Coronary artery (tissue), 2 donors: ENCODE data around the gene DMBX1.
A peak's percentile ranks its signal among the peaks of the same experiment; 100 is the strongest.

Experiments
- DNase-seq: peaks from one replicate; pipeline ENCODE4 v3.0.0-alpha.2; 2017; ENCODE audit warnings: low spot score
- H3K27ac ChIP-seq, 2 donors: fragments of 200-600 bp; sonication (generic); one replicate each; pipeline ENCODE4 v1.5.1; 2016 to 2019
- H3K4me3 ChIP-seq: fragments of 200-600 bp; sonication (generic); 2 replicates; pipeline ENCODE4 v1.5.1; 2016; ENCODE audit warnings: mild to moderate bottlenecking, moderate library complexity
- TF ChIP-seq, protein P1 (sequence below): fragments of 200-600 bp; sonication (generic); IDR thresholded peaks from one replicate; pipeline ENCODE4 v1.5.1; 2019; ENCODE audit warnings: antibody characterized with exemption

DMBX1 gene

DNA sequence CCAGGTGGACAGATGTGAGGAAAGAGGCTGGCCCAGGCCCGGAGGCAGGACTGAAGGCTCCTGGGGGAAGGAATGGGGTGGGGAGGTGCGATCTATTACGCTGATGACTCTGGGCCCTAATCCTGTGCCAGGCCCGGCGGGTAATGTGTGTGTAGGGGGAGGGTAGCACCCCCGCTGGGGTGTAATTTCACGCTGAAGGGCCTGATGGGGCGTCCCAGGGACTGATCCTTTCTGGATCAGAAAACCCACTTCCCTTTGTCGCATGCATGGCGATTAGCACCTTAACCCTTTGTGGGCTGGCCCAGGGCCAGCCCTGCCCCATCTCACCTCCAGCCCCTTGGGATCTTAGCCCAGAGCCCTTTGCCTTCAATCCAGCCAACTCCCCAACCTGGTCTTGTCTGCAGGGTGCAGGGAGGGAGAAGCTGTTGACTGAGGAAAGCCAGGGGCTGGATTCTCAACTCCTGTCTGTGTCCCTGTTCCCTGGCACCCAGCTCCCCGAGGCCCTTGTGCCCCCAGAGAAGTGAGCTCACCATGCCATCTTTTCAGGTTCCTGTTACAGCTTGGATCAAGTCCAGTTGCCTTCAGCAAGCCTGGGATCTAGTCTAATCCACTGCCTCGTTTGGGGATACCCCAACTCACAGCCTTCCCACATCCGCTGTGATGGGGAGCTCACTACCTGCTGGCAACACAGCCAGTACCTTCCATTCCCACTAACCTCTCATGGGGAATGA lies 35.8 kb downstream of the DMBX1 start:
- TF ChIP-seq, protein P1, sequence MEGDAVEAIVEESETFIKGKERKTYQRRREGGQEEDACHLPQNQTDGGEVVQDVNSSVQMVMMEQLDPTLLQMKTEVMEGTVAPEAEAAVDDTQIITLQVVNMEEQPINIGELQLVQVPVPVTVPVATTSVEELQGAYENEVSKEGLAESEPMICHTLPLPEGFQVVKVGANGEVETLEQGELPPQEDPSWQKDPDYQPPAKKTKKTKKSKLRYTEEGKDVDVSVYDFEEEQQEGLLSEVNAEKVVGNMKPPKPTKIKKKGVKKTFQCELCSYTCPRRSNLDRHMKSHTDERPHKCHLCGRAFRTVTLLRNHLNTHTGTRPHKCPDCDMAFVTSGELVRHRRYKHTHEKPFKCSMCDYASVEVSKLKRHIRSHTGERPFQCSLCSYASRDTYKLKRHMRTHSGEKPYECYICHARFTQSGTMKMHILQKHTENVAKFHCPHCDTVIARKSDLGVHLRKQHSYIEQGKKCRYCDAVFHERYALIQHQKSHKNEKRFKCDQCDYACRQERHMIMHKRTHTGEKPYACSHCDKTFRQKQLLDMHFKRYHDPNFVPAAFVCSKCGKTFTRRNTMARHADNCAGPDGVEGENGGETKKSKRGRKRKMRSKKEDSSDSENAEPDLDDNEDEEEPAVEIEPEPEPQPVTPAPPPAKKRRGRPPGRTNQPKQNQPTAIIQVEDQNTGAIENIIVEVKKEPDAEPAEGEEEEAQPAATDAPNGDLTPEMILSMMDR = no peak
- Histone ChIP-seq H3K27ac (no peak overlapping the region), H3K4me3 (no peak overlapping the region)
- no peak for DNase-seq

DNA sequence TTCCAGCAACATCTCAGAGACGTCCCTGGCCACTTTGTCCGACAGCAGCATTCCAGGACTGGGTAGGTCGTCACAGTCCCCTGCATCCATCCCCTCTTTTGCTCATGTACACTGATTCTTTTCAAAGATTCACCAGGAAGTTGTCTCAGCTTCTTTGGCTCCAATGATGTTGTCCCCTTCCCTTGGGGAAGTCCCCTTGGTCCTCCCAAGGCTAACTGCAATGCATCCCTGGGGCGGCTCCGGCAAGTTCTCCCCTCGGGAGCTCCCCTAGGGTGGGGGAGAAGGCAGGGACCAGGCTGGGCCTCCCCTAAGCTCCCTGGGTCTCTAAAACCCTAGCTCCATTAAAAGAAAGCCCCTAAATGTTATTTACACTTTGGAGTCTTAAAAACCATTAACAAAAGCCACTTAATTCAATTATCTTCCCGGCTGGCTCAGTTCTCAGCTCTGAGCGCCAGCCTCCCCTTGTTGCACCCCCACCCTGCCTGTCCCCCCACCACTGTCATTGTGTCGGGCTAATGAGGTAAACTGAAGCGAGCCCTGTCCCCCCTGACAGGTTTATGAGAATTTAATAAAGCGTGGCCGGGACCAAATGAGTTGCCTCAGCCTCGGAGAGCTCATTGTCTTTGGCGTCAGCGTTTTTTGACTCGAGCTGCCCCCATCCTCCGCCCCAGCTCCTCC lies 36.5 kb downstream of the DMBX1 start:
- no peak for DNase-seq
- Histone ChIP-seq H3K4me3 (no peak overlapping the region), H3K27ac (no peak overlapping the region)
- TF ChIP-seq, protein P1 = no peak

DNA sequence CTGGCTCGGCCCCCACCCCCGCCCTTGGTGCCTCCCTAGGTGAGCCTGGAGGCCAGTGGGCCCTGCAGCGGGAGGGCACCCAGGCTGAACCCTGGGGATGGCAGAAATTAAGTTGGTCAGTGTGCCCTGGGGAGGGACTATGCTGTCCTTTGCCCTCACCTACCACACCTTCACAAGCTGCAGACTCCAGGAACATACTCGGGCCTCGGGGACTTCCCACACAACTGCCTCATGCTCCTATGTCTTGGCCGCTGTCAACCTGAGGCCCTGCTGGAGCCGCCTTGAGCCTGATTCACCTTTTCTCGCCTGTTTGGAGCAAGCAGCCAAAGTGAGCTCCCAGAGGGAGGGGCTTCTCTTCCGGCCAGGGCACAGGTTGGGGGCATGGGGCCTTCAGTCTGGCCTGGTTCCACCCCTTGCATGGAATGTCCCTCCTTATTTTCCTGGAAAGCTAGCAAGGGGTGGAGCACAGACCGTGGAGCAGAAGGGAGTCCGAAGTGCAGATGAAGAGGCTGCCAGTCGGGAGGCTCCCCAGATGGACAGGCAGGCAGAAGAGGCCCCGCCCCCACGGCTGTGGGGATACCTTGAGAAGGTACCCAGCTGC lies 37.2 kb downstream of the DMBX1 start:
- Histone ChIP-seq H3K4me3 (no peak overlapping the region), H3K27ac (no peak overlapping the region)
- TF ChIP-seq, protein P1 = no peak
- DNase-seq = no peak

DNA sequence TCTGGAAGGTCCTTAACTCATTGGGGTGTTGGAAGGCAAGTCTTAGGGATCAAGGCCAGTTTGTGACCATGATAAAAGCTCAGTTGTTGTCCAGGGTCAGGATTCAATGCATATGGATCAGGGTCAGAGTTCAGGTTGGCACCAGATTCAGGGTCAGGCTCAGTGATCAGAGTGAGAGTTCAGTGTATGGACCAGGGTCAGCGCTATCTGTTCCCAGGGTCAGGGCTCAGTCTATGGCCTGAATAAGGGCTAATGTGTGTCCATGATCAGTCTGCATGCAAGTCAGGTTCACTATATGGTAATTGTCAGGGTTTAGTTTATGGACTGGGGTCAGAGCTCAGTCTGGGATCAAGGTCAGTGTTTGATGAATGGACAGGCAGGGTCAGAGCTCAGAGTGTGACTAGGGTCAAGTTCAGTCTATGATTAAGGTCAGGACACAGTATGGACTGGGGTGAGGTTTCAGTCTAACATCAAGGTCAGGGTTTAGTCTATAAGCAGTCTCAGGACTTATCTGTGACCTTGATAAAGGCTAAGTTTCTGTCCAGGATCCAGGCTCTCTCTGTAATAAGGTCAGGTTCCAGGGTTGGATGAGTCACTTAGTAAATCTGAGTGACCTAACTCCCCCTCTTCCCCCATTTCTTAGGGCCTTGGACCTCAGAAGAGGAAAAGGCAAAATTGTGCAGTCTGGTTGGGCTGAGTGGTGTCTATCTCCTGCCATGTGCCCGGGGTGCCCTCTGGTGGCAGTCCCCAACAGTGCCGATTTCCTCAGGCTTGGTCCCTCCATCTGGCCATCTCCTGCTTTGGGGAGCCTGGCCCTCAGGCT lies 38.0 kb downstream of the DMBX1 start:
- Histone ChIP-seq H3K27ac (no peak overlapping the region), H3K4me3 (no peak overlapping the region)
- TF ChIP-seq, protein P1 = peak; percentile 78
- no peak for DNase-seq

DNA sequence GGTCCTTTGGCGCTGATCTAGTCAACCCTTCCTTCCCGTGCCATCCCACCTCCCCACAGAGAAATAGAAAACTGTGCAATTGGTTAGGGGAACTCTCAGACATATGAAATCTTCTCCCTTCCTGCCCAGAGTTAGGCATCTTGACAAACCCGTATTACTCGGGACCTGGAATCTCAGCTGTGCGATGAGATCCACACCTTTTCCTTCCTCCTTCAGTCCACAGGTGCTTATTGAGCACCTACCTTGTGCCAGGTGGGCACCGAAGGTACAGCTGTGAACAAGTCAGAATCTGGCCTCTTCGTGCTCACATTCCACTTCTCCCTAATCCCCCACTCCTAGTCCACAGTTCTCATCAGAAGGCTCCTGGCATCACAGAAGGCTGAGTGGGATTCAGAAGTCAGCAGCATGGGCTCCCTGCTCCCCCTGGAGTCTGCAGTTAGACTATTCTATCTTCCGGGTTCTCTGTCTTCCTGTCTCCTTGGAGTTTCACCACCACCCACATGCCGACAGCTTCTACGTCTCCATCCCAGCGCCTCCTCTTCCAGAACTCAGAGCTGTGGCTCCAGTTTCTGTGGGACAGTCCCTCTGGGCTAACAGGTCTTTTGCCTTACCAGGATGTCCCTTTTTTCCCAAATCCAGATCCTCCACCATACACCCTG lies 38.8 kb downstream of the DMBX1 start:
- no peak overlapping the region for H3K27ac ChIP-seq
- TF ChIP-seq, protein P1 = no peak
- no peak overlapping the region for H3K4me3 ChIP-seq
- no peak for DNase-seq

DNA sequence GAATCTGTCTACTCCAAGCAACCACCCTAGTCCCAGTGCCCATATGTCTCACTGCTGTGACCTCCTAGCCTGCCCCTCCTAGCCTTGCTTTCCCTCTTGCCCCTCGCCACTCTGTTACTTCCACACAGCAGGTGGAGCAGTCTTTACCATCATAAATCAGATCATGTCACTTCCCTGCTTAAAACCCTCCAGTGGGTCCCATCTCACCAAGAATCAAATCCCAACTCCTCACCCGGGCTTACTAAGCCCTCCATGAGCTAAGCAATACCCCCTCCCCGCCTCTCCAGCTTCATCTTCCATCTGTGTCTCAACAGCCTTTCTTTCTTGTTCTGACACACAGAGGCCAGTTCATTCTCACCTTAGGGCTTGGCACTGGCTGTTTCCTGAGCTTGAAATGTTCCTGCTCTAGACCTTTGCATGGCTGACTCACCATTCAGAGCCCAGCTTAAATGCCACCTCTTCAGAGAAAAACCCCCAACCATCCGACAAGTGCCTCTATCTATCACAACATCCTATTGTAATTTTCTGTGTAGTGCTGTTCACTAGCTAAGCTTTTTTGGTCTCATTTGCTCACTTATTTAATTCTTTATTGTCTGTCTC lies 39.5 kb downstream of the DMBX1 start:
- H3K27ac ChIP-seq = no peak overlapping the region
- no peak for DNase-seq
- TF ChIP-seq, protein P1 = no peak
- H3K4me3 ChIP-seq = no peak overlapping the region
